Activated CD4-positive, CD25-positive, alpha-beta regulatory T cell treated with anti-CD3 and anti-CD28 coated beads, Interleukin-2, amount 50 U/mL, for 24 hours (primary cell): ENCODE measurements around the gene AIFM3.
"Not testable (repeated sequence)": the region's sequence is repeated elsewhere in the genome, so short reads cannot be mapped to it uniquely, and the experiment has no call there.

ENCODE experiments used
- ATAC-seq, 2 donors: fragments of 150-1000 bp; cut with Tn5 transposase; one replicate each; pipeline ENCODE4 v1.10.0; 2021; ENCODE audit warnings: mild to moderate bottlenecking in 1 of 2, moderate library complexity in 1 of 2

Gene AIFM3

DNA sequence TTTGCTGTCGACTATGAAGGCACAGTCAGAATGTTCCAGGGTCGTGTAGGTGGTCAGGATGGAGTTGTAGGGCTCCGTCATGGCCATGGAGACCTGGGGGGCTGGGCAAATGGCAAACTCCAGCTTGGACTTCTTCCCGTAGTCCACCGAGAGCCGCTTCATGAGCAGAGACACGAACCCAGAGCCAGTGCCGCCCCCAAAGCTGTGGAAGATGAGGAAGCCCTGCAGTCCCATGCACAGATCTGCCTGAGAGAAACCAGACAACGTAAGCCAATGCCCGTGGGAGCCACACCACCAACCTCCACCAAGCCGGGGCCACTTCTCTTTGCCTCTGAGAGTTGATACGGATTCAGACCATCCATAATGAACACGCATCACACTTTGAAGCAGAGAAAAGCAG, 42.2 kb downstream of the AIFM3 start:
- not testable (repeated sequence) for ATAC-seq

DNA sequence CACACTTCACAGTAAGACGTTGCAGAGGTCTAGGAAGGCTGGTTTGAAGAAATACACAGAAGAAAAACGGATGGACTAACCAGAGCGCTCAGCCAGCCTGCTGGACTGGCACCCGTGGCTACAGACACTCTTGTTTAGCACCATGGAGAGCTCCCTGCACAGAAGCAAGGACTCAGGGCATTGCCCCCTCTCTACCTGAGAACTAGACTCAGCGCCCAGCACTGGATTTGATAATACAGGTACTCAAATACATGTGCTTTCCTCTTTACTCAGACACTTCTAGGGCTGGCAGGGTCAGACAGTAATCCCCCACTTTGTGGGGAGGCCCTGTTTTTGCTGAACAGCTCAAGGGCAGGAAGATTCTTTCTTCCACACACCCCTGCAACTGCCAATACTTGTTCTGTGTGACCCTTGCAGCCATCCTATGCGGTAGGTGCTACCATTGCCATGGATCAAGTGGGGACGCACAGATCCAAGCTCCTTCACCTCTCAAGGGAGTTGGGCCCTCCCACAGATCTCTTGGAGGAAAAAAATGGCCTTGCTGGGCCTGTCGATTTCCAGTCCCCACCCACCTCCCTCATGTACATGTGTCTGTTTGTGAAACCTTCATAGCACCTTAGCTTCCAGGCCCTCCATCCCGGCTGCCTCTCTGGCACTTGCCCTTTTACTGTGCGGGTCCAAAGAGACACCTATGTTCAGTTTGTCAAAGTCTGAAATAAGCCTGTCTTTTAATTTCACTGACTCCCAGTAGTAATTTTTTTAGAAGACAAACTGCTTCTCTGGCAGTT, 42.8 kb downstream of the AIFM3 start:
- ATAC-seq = no peak

- no peak for ATAC-seq
Measured at GRCh38 chr22:21010426-21011113, 43.5 kb downstream of the AIFM3 start.

- ATAC-seq = no peak
Measured at GRCh38 chr22:21012446-21013407, 45.7 kb downstream of the AIFM3 start.

- no peak for ATAC-seq
Measured at GRCh38 chr22:21013657-21014201, 46.7 kb downstream of the AIFM3 start.

DNA sequence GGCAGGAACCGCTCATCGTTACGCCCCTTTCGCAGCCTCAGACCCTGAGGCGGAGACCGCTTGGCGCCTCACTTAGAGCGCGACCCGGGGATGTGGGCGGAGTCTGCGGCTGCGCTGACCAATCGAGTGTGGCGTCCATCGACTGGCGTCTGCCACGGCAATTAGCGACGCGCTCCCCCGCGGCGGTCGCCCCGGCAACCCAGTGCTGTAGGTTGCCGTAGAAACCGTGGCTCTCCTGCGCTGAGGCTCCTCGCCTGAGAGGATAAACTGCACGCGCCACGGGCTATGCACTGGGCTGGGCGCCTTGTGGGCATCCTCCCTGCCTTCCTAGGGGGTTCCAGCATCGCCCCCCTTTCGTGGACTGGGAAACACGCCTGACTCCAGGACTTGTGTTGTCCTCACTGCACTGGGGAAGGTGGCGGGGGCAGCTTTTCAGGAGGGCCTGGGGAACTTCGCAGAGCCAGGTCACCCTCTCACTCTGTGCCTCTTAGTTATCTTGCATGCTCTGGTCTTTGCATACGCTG, 47.2 kb downstream of the AIFM3 start:
- ATAC-seq = peak; percentile 96 to 97

DNA sequence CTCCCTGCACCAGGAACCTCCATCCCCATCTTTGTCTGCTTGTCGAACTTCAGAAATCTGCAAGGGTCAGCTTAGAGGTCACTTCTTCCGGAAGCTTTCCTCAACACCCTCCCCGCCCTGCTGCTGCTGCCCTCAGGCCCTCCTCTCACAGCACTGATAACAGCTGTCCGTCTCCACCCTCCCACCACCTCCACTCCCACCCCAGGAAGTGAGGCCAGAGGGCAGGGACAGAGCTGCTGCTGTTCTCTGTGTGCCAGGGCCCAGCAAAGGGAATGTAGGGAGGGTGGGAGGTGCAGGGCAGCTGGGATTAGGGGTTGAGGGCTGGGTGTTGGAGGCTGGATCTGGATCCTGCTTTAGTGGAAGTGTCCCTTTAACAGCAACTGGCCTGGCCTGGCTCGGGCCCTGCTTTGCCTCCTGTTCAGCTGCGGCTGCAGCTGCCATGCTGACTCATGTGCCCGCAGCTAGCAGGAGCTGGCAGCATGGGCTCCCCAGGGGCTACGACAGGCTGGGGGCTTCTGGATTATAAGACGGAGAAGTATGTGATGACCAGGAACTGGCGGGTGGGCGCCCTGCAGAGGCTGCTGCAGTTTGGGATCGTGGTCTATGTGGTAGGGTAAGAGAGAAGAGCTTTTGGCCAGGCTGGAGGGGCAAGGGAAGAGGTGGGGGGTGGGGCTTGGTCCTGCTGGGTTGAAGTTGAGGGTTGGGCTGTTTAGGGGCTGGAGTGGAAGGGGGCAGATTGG, 47.8 kb downstream of the AIFM3 start, which contains the start of gene P2RX6:
Gene P2RX6, plus strand, starts transcription at position 440 of the 740 bp plus-strand sequence. Its CDS starts 10 bp downstream, at position 450.
- no peak for ATAC-seq

DNA sequence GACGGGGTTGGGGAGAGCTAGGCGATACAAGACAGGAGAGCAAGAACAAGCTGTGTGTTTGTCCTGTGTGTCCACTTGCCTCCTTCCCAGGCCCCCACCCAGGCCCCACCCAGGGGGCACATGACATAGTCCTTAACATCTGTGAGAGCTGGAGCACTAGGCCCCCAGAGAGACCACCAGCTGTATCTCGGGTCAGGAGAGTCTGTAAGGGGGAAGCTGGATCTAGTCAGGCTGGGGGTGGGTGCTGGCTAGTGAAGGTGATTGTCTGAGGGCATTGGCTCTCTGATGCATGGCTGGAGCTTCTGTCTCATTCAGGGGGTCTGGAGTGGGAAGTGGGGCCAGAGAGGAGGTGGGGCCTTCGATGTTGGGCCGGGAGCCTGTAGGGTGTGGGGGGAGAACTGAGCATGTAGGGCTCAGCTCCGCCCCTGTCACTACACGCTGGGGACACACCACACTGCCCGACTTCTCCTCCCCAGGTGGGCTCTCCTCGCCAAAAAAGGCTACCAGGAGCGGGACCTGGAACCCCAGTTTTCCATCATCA, 48.5 kb downstream of the AIFM3 start:
- ATAC-seq = no peak

DNA sequence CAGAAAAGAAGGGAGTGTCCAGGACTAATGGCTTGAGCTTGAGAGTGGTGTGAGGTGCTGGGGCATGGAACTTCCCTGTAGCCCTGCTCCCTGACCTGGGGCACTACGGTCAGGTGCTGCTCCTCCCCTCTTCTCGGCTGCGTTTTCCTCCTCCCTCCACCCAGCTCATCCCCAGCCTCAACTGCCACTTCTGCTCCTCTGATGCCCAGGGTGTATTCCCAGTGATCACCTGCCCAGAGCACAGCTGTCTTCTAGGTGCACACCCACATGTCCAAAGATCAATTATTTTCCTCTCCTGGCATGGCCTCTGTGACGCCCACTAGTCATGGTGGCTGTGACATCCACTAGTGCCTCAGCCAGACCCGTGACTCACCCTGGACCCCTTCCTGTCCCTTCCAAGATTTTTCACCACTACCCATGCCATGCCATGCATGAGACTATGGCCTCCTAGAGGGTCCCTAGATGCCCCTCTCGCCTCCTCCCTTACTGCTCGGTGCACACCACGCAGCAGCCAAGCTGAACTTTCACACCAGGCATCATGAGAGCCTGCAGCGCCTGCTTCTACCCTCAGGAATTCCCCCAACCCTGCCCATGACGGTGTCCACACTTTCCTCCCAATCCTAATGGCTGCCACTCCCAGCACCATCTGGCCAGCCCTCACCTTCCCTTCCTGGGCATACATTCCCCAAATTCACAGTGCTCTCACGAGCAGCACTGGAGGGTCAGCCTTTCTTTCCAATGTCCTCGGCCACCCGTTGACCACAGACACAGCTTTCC, 49.8 kb downstream of the AIFM3 start:
- no peak for ATAC-seq

- no peak for ATAC-seq
Measured at GRCh38 chr22:21018314-21018713, 51.3 kb downstream of the AIFM3 start.

- peak in 1 of 2 donors; percentile 33 for ATAC-seq
Measured at GRCh38 chr22:21020802-21021429, 53.9 kb downstream of the AIFM3 start.

DNA sequence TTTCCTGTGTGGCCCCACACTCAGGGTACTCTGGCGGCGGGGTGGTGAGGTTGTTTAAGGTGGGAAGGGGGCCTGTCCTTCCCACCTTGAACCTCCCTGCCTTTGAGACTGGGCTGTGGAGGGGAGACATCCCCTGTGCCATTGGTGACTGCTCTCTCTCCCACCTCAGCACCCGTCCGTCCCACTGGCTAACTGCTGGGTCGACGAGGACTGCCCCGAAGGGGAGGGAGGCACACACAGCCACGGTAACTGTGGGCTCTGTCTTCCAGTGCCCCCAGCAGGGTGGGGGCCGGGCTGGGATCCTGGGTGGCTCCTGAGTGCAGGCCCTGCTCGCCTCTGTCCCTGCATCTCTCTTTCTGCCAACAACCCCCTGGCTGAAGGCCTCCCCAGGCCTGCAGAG, 55.5 kb downstream of the AIFM3 start:
- ATAC-seq = no peak

- no peak for ATAC-seq
Measured at GRCh38 chr22:21022955-21023614, 56.0 kb downstream of the AIFM3 start.

- ATAC-seq = peak in 1 of 2 donors; percentile 20
Measured at GRCh38 chr22:21025266-21025665, 58.2 kb downstream of the AIFM3 start.

- ATAC-seq = no peak
Measured at GRCh38 chr22:21025763-21026755, 59.0 kb downstream of the AIFM3 start.

DNA sequence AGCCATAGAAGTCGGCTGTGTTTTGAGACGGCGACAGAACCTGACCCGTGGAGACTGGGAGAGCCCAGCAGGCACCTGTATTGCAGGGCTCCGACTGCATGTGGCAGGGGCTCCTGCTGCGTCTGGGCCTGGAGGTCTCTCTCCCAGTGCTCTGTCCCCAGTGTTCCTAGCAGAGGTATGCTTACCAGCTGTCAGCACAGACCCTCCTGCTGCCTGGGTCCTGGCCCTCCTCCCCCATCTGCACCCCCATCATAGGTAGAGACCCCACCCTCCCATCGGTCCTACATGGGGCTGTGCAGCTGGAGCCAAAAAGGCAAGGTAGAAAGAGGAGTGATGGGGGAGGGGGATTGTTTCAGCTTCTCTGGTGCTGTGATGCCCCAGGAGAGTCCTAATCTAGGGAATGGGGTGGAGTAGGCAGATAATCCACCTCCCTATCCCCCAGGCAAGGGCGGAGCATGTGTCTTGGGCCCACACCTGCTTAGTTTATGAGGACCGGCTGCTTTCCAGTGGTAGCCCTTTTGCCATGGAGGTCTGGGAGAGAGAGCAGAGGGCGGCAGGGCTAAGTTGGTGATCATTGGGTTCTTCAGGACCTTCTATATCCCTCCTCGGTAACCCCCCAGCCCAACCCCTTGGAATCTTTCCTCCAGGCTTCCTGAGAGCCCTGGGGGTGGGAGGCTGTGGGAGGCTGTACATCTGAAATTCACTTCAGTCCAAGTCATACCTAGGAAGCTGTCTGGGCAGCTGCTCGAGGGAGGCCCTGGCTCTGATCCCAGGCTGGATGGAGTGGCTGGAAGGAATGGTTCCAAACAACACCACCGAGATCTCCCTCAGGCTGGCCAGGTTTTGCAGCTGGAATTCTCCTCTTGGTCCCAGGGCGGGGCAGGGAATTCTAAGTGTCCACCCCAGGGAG, 60.0 kb downstream of the AIFM3 start:
- no peak for ATAC-seq
